DOHH2 (cell line): ENCODE results near the gene SLC19A1.

ENCODE experiments used
- H3F3A ChIP-seq: fragments of 200-600 bp; sonication (generic), shearing (Covaris generic); 2 replicates; pipeline ENCODE4 v1.6.0; 2016; ENCODE audit warnings: antibody characterized with exemption, mild to moderate bottlenecking; ENCODE audit not compliant: control insufficient read depth, insufficient read depth
- H3K27ac ChIP-seq: fragments of 200-600 bp; sonication (generic); 2 replicates; pipeline ENCODE4 v1.5.1; 2014; ENCODE audit warnings: low read depth, mild to moderate bottlenecking, low read length, moderate library complexity
- H3K27me3 ChIP-seq: fragments of 200-600 bp; sonication (generic); 2 replicates; pipeline ENCODE4 v1.6.1; 2014; ENCODE audit warnings: mild to moderate bottlenecking, low read length, mixed read lengths; ENCODE audit not compliant: control insufficient read depth
- H3K36me3 ChIP-seq: fragments of 200-600 bp; sonication (generic); 2 replicates; pipeline ENCODE4 v1.6.1; 2014; ENCODE audit warnings: mild to moderate bottlenecking, low read length, moderate library complexity, mixed read lengths; ENCODE audit not compliant: control insufficient read depth
- H3K4me1 ChIP-seq: fragments of 200-600 bp; sonication (generic); 2 replicates; pipeline ENCODE4 v1.6.1; 2014; ENCODE audit warnings: mild to moderate bottlenecking, low read length, mixed read lengths; ENCODE audit not compliant: control insufficient read depth
- H3K4me2 ChIP-seq: fragments of 200-600 bp; sonication (generic); 2 replicates; pipeline ENCODE4 v1.6.0; 2014; ENCODE audit warnings: mild to moderate bottlenecking, low read length, moderate library complexity
- H3K4me3 ChIP-seq: fragments of 200-600 bp; sonication (generic); 2 replicates; pipeline ENCODE4 v1.5.1; 2014; ENCODE audit warnings: mild to moderate bottlenecking, low read length, mixed read lengths
- H3K79me2 ChIP-seq: fragments of 200-600 bp; sonication (generic); 2 replicates; pipeline ENCODE4 v1.6.1; 2014; ENCODE audit warnings: mild to moderate bottlenecking, low read length, mixed read lengths; ENCODE audit not compliant: control insufficient read depth
- H3K9me2 ChIP-seq: fragments of 200-600 bp; sonication (generic); replicated peaks from 2 replicates; pipeline ENCODE4 v1.6.1; 2014; ENCODE audit warnings: mild to moderate bottlenecking, low read length, mixed read lengths; ENCODE audit not compliant: control insufficient read depth
- H3K9me3 ChIP-seq: fragments of 200-600 bp; sonication (generic); 2 replicates; pipeline ENCODE4 v1.6.1; 2014; ENCODE audit warnings: antibody characterized with exemption, low read length, mixed read lengths; ENCODE audit not compliant: control insufficient read depth, insufficient read depth
- H4K20me1 ChIP-seq: fragments of 200-600 bp; sonication (generic); 2 replicates; pipeline ENCODE4 v1.6.0; 2014; ENCODE audit warnings: low read depth, mild to moderate bottlenecking, antibody characterized with exemption, low read length, moderate library complexity; ENCODE audit not compliant: control insufficient read depth, insufficient read depth
- EZH2phosphoT487 ChIP-seq: fragments of 200-600 bp; sonication (generic); IDR thresholded peaks from 2 replicates; pipeline ENCODE4 v1.6.1; 2017; ENCODE audit warnings: borderline replicate concordance, mild to moderate bottlenecking, antibody characterized with exemption, low read length, moderate library complexity, mixed read lengths
- TF ChIP-seq, protein P1 (sequence below): fragments of 200-600 bp; sonication (generic); IDR thresholded peaks from one replicate; pipeline ENCODE4 v1.5.1; 2014; ENCODE audit warnings: antibody characterized with exemption, mild to moderate bottlenecking, low read depth, low read length; ENCODE audit not compliant: poor library complexity, severe bottlenecking

The SLC19A1 gene

DNA sequence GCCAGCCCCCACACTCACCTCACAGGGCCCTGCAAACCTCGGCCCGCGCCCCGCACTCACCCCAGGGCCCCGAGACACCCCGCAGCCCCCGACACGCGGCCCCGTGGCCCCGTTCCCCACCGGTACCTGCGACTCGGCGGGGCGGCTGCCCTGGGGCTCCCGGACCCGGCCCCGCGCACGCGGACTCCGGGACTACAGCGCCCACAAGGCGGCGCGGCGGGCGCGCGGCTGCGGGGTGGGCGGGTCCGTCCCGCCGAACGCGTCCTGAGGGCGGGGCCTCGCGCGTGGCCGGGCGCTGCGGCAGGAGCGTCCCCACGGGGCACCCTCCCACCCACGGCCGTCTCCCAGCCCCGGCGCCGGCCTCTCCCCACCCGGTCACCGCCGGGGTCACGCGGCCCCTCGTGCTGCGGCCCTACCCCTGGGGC, at the start of gene SLC19A1:
Gene SLC19A1 (minus strand): TSS at position 199 of the 425 bp plus-strand sequence. CDS start 4,481 bp downstream, outside the sequence.
- Histone ChIP-seq H3K79me2 (peaks cover 43% of the 10 kb centered on the region), H3K4me2 (peak within 1 kb of the TSS; percentile 94), H3K27me3 (peaks cover 39% of the 10 kb centered on the region), H3K9me2 (no peaks in the 10 kb centered on the region), H3K9me3 (no peaks in the 10 kb centered on the region), H3F3A (0 out of 2 replicates have a peak, but pooled peaks cover 3% of the 10 kb centered on the region), H3K4me1 (peaks cover 18% of the 10 kb centered on the region), H4K20me1 (no peaks in the 10 kb centered on the region), H3K4me3 (peak within 1 kb of the TSS; percentile 84), H3K27ac (peak within 1 kb of the TSS; percentile 24; the same call in 1 of the 2 replicates), H3K36me3 (peaks cover 25% of the 10 kb centered on the region)
- TF ChIP-seq, protein P1, sequence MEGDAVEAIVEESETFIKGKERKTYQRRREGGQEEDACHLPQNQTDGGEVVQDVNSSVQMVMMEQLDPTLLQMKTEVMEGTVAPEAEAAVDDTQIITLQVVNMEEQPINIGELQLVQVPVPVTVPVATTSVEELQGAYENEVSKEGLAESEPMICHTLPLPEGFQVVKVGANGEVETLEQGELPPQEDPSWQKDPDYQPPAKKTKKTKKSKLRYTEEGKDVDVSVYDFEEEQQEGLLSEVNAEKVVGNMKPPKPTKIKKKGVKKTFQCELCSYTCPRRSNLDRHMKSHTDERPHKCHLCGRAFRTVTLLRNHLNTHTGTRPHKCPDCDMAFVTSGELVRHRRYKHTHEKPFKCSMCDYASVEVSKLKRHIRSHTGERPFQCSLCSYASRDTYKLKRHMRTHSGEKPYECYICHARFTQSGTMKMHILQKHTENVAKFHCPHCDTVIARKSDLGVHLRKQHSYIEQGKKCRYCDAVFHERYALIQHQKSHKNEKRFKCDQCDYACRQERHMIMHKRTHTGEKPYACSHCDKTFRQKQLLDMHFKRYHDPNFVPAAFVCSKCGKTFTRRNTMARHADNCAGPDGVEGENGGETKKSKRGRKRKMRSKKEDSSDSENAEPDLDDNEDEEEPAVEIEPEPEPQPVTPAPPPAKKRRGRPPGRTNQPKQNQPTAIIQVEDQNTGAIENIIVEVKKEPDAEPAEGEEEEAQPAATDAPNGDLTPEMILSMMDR = no peak
- TF ChIP-seq EZH2phosphoT487 = no peak

- H3K36me3 ChIP-seq = no peaks in the 10 kb centered on the region
- H3K4me1 ChIP-seq = no peaks in the 10 kb centered on the region
- no peak overlapping the region for H3K27ac ChIP-seq
- H3K4me2 ChIP-seq = no peak overlapping the region
- no peaks in the 10 kb centered on the region for H3K79me2 ChIP-seq
- TF ChIP-seq, protein P1 = no peak
- no peak for TF ChIP-seq EZH2phosphoT487
- H3K4me3 ChIP-seq = no peak overlapping the region
- peaks cover 3% of the 10 kb centered on the region; the same call in 1 of the 2 replicates for H3K9me3 ChIP-seq
- H4K20me1 ChIP-seq = no peaks in the 10 kb centered on the region
- no peaks in the 10 kb centered on the region for H3K27me3 ChIP-seq
- H3F3A ChIP-seq = no peaks in the 10 kb centered on the region
- H3K9me2 ChIP-seq = no peaks in the 10 kb centered on the region
These were observed 49.5 kb upstream of the SLC19A1 start for GRCh38 chr21:45591619-45592207.

GRCh38 chr21:45590726-45591618, 48.7 kb upstream of the SLC19A1 start:
- no peaks in the 10 kb centered on the region for H3K27me3 ChIP-seq
- H3F3A ChIP-seq = no peaks in the 10 kb centered on the region
- H3K79me2 ChIP-seq = no peaks in the 10 kb centered on the region
- no peaks in the 10 kb centered on the region for H3K9me2 ChIP-seq
- H3K27ac ChIP-seq = no peak overlapping the region
- TF ChIP-seq, protein P1 = no peak
- TF ChIP-seq EZH2phosphoT487 = no peak
- H4K20me1 ChIP-seq = no peaks in the 10 kb centered on the region
- no peak overlapping the region for H3K4me3 ChIP-seq
- no peak overlapping the region for H3K4me2 ChIP-seq
- H3K4me1 ChIP-seq = no peaks in the 10 kb centered on the region
- no peaks in the 10 kb centered on the region for H3K36me3 ChIP-seq
- peaks cover 6% of the 10 kb centered on the region; the same call in 1 of the 2 replicates for H3K9me3 ChIP-seq
